A549 (cell line): ENCODE results near the gene AKT1S1. TPM values are rescaled to one million over a fixed set of nuclear protein-coding genes. Genes with fewer than 3 reads are reported as not detected.

Experiments
- ATAC-seq, 2 experiments: fragments of 200-7000 bp in 1 of 2; fragments of >200 bp in 1 of 2; cut with Nextera tagmentation in 1 of 2; cut with Tn5 transposase in 1 of 2; 3 replicates each; pipeline versions ENCODE4 v1.8.0 to v1.9.1; 2018 to 2020; ENCODE audit warnings: mild to moderate bottlenecking in 1 of 2, moderate library complexity in 1 of 2
- CTCF ChIA-PET: fragments of 300-600 bp; sonication (Branson Sonifier 250); formaldehyde crosslinking; extraction: SDS; loops from one replicate; lab custom pipeline; 2021; ENCODE audit warnings: antibody characterized with exemption, inconsistent platforms; lab: Yijun Ruan, JAX
- POLR2A ChIA-PET: fragments of 350-600 bp; formaldehyde crosslinking; extraction: SDS; loops from one replicate; lab custom pipeline; 2021; ENCODE audit warnings: antibody characterized with exemption, inconsistent platforms; lab: Yijun Ruan, JAX
- DNase-seq, 2 experiments: peaks; one replicate each; pipeline versions ENCODE4 v3.0.0 to v3.0.0-alpha.2; 2011 to 2016; ENCODE audit warnings: low read depth in 1 of 2, low spot score in 1 of 2
- FAIRE-seq: peaks from 2 replicates; lab custom pipeline; 2011; peaks lifted over from hg19 to GRCh38; lab: Jason Lieb, UNC
- H3K27ac ChIP-seq, 2 experiments: fragments of >200 bp; sonication (Bioruptor Twin); formaldehyde crosslinking; 3 replicates each; pipeline ENCODE4 v1.5.1; 2016 to 2017
- H3K4me1 ChIP-seq: fragments of >200 bp; sonication (Bioruptor Twin); formaldehyde crosslinking; 3 replicates; pipeline ENCODE4 v1.6.1; 2016
- H3K4me2 ChIP-seq: fragments of >200 bp; sonication (Bioruptor Twin); formaldehyde crosslinking; 3 replicates; pipeline ENCODE4 v1.6.1; 2016
- H3K4me3 ChIP-seq: fragments of >200 bp; sonication (Bioruptor Twin); formaldehyde crosslinking; 3 replicates; pipeline ENCODE4 v1.5.1; 2016
- H3K9me3 ChIP-seq: fragments of >200 bp; sonication (Bioruptor Twin); formaldehyde crosslinking; 3 replicates; pipeline ENCODE4 v1.6.1; 2016
- ATOH8 ChIP-seq: fragments of 250-450 bp; sonication (Bioruptor Pico); IDR thresholded peaks from 2 replicates; pipeline ENCODE4 v1.5.0; 2020; ENCODE audit warnings: low read depth, mild to moderate bottlenecking, moderate library complexity
- BCL3 ChIP-seq: fragments of >200 bp; sonication (Bioruptor Twin); formaldehyde crosslinking; IDR thresholded peaks from 3 replicates; pipeline ENCODE4 v1.6.1; 2016
- BHLHE40 ChIP-seq: IDR thresholded peaks from 2 replicates; pipeline ENCODE4 v1.6.1; 2012; ENCODE audit warnings: low read depth, low read length, inconsistent platforms
- CEBPB ChIP-seq, 2 experiments: fragments of >200 bp in 1 of 2; sonication (Bioruptor Twin) in 1 of 2; formaldehyde crosslinking in 1 of 2; IDR thresholded peaks; 2 replicates each; pipeline ENCODE4 v1.6.1; 2012 to 2016
- EHMT2 ChIP-seq: fragments of 200-600 bp; sonication (generic); IDR thresholded peaks from 2 replicates; pipeline ENCODE4 v1.6.1; 2016; ENCODE audit warnings: antibody characterized with exemption, low read depth, mild to moderate bottlenecking, moderate library complexity
- GATA3 ChIP-seq: IDR thresholded peaks from 2 replicates; pipeline ENCODE4 v1.6.1; 2012; ENCODE audit warnings: borderline replicate concordance
- HES2 ChIP-seq: fragments of >200 bp; sonication (Bioruptor Twin); formaldehyde crosslinking; IDR thresholded peaks from 2 replicates; pipeline ENCODE4 v1.6.1; 2016
- HEYL ChIP-seq: fragments of 250-450 bp; sonication (Bioruptor Pico); IDR thresholded peaks from 2 replicates; pipeline ENCODE4 v1.8.0; 2021; ENCODE audit warnings: mild to moderate bottlenecking, moderate library complexity
- NPAS2 ChIP-seq: fragments of 250-450 bp; sonication (Bioruptor Pico); IDR thresholded peaks from 2 replicates; pipeline ENCODE4 v1.8.0; 2022; ENCODE audit warnings: mild to moderate bottlenecking, moderate library complexity, borderline replicate concordance
- PBX3 ChIP-seq: IDR thresholded peaks from 2 replicates; pipeline ENCODE4 v1.6.1; 2012
- PHF8 ChIP-seq: fragments of 200-600 bp; sonication (generic); IDR thresholded peaks from 2 replicates; pipeline ENCODE4 v1.6.1; 2016; ENCODE audit warnings: low read depth, mild to moderate bottlenecking, antibody characterized with exemption, moderate library complexity, borderline replicate concordance
- POLR2A ChIP-seq: IDR thresholded peaks from 2 replicates; pipeline ENCODE4 v1.6.1; 2012; ENCODE audit warnings: mild to moderate bottlenecking, low read length
- RARB ChIP-seq: fragments of 250-450 bp; sonication (Bioruptor Pico); IDR thresholded peaks from 2 replicates; pipeline ENCODE4 v1.8.0; 2021; ENCODE audit warnings: mild to moderate bottlenecking, moderate library complexity
- RCOR1 ChIP-seq: fragments of 150-350 bp; IDR thresholded peaks from 2 replicates; pipeline ENCODE4 v1.6.1; 2014; ENCODE audit warnings: antibody characterized with exemption, low read length, low read depth
- RNF2 ChIP-seq: fragments of 200-600 bp; sonication (generic); IDR thresholded peaks from 2 replicates; pipeline ENCODE4 v1.6.1; 2016; ENCODE audit warnings: low read depth, mild to moderate bottlenecking, antibody characterized with exemption, moderate library complexity, borderline replicate concordance
- USF2 ChIP-seq: fragments of 450-650 bp; IDR thresholded peaks from 2 replicates; pipeline ENCODE4 v1.6.1; 2014; ENCODE audit warnings: antibody characterized with exemption
- ZFP36 ChIP-seq: fragments of 450-650 bp; IDR thresholded peaks from 2 replicates; pipeline ENCODE4 v1.6.1; 2014; ENCODE audit warnings: borderline replicate concordance; ENCODE audit not compliant: partially characterized antibody
- WGBS: methylation state at CpG from one replicate; pipeline ENCODE4 v1.1.6; 2017; ENCODE audit errors: missing lambda C conversion rate; 5-methylcytosine and 5-hydroxymethylcytosine counted together
- polyA plus RNA-seq, 4 experiments: library from polyadenylated mRNA; depleted of rRNA in 3 of 4; stranded (reverse); fragments of >200 nt; fragmentation: RNase III in 1 of 4; extraction: RNeasy Plus Mini Kit Qiagen cat#74134 plus additional on column Dnase treatment in 1 of 4; gene quantifications; 2 replicates in 3 of 4; 3 replicates in 1 of 4; pipeline ENCODE4 v1.2.3, GENCODE V29; 2011 to 2017

Gene AKT1S1
- polyA plus RNA-seq, 2 of the 4 experiments (the other 2 are of a cell fraction) = 39.2 to 75.9 TPM

- Histone ChIP-seq H3K27ac (no peak overlapping the region), H3K9me3 (peaks cover 10% of the 10 kb centered on the region), H3K4me1 (peaks cover 11% of the 10 kb centered on the region), H3K4me3 (no peak overlapping the region), H3K4me2 (no peak overlapping the region)
- DNase-seq (peak in 1 of 2 experiments; percentile 72), ATAC-seq (no peak), FAIRE-seq (no peak)
- POLR2A ChIA-PET = no interaction called here
- WGBS = 94% methylated on average over 31 of the region's 31 CpGs
- CTCF ChIA-PET = interaction anchor here (0.6 to 3.8 kb wide), 5 partner anchors 8 to 254 kb away, joined by 3 to 24 read pairs (median 3); no protein-coding TSS in a partner anchor
- TF ChIP-seq USF2 = peak; percentile 68
- TF ChIP-seq CEBPB (IDR thresholded peaks at IDR 0.05) = no peak
- peak; percentile 86 for TF ChIP-seq PBX3
- no peak for TF ChIP-seq BHLHE40
Measured at GRCh38 chr19:49881672-49882394, 4.7 kb upstream of the AKT1S1 start.

- Histone ChIP-seq H3K9me3 (peaks cover 10% of the 10 kb centered on the region), H3K4me2 (no peak overlapping the region), H3K27ac (no peak overlapping the region), H3K4me1 (peaks cover 11% of the 10 kb centered on the region), H3K4me3 (no peak overlapping the region)
- ChIA-PET POLR2A (no interaction called here), CTCF (interaction anchor here (2.3 to 3.8 kb wide), 2 partner anchors 8 to 56 kb away, joined by 7 to 24 read pairs; no protein-coding TSS in a partner anchor)
- DNase-seq (no peak), ATAC-seq (no peak), FAIRE-seq (no peak)
- no peak for TF ChIP-seq ZFP36
- TF ChIP-seq EHMT2 = no peak
- TF ChIP-seq RCOR1 = no peak
- 97% methylated on average over 17 of the region's 17 CpGs for WGBS
Measured at GRCh38 chr19:49881186-49881585, 4.0 kb upstream of the AKT1S1 start.

- Histone ChIP-seq H3K4me3 (no peak overlapping the region), H3K9me3 (peaks cover 10% of the 10 kb centered on the region), H3K27ac (no peak overlapping the region), H3K4me1 (peaks cover 14% of the 10 kb centered on the region), H3K4me2 (no peak overlapping the region)
- DNase-seq (no peak), FAIRE-seq (no peak), ATAC-seq (no peak)
- ChIA-PET CTCF (interaction anchor here (2.3 to 3.8 kb wide), 2 partner anchors 9 to 57 kb away, joined by 7 to 24 read pairs; no protein-coding TSS in a partner anchor), POLR2A (no interaction called here)
- TF ChIP-seq RARB (CRISPR knock-in tag) = no peak
- TF ChIP-seq GATA3 = no peak
- no peak for TF ChIP-seq POLR2A
- TF ChIP-seq RCOR1 = no peak
- TF ChIP-seq PHF8 = no peak
- no peak for TF ChIP-seq NPAS2 (CRISPR knock-in tag)
- TF ChIP-seq HEYL (CRISPR knock-in tag) = no peak
- TF ChIP-seq BCL3 = no peak
- TF ChIP-seq RNF2 = no peak
- no peak for TF ChIP-seq USF2
- TF ChIP-seq ATOH8 (CRISPR knock-in tag) = no peak
- TF ChIP-seq HES2 = no peak
- WGBS = 90% methylated on average over 7 of the region's 10 CpGs
Measured at GRCh38 chr19:49880162-49880869, 3.2 kb upstream of the AKT1S1 start.
